ENCODE data around the gene HOXD8.

Gene HOXD8

DNA sequence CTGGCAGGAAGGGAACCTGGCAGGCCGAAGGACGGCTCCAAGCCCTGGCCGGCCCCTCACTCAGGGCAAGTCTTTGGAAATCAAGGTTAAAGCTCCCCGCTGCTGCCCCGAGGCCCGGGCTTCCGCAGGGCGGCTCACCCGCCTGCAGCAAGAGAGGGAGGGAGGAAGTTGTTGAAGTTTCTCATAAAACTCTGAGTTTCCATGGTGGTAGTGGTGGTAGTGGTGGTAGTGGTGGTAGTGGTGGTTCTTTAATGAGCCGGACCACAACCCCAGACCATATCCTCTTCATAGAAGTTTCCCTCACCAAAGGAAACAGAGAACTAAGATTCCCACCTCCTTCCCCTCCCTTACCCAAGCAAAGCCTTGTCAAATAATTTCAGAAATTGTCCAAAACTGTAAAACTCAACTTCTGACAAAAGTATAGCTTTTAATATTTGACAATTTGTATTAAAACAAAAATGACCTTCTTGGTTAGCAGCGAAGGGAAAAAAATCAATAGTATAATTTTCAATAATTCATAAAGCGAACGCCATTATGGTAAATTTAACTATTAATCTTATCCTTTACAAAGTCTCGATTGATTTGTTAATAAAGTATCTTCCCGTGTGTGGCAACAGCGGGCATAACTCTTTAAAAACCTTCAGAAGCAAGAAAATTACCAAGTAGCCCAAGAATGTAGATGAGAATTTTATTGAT lies 14.4 kb upstream of the HOXD8 start:
- DNase-seq (ENCODE audit: low spot score): no peak
- in situ Hi-C loops (cut with MboI; ENCODE audit: low pct_unique_long_range_greater_than_20kb, low sequenced_read_pairs, unreplicated experiment): loop anchor here (25.0 kb wide), 1 partner anchor 753 kb away; no protein-coding TSS in a partner anchor
- TF ChIP-seq, protein P1, sequence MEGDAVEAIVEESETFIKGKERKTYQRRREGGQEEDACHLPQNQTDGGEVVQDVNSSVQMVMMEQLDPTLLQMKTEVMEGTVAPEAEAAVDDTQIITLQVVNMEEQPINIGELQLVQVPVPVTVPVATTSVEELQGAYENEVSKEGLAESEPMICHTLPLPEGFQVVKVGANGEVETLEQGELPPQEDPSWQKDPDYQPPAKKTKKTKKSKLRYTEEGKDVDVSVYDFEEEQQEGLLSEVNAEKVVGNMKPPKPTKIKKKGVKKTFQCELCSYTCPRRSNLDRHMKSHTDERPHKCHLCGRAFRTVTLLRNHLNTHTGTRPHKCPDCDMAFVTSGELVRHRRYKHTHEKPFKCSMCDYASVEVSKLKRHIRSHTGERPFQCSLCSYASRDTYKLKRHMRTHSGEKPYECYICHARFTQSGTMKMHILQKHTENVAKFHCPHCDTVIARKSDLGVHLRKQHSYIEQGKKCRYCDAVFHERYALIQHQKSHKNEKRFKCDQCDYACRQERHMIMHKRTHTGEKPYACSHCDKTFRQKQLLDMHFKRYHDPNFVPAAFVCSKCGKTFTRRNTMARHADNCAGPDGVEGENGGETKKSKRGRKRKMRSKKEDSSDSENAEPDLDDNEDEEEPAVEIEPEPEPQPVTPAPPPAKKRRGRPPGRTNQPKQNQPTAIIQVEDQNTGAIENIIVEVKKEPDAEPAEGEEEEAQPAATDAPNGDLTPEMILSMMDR (IDR thresholded peaks at IDR 0.05; ENCODE audit: extremely low read depth, insufficient read depth, missing control alignments): no peak

DNA sequence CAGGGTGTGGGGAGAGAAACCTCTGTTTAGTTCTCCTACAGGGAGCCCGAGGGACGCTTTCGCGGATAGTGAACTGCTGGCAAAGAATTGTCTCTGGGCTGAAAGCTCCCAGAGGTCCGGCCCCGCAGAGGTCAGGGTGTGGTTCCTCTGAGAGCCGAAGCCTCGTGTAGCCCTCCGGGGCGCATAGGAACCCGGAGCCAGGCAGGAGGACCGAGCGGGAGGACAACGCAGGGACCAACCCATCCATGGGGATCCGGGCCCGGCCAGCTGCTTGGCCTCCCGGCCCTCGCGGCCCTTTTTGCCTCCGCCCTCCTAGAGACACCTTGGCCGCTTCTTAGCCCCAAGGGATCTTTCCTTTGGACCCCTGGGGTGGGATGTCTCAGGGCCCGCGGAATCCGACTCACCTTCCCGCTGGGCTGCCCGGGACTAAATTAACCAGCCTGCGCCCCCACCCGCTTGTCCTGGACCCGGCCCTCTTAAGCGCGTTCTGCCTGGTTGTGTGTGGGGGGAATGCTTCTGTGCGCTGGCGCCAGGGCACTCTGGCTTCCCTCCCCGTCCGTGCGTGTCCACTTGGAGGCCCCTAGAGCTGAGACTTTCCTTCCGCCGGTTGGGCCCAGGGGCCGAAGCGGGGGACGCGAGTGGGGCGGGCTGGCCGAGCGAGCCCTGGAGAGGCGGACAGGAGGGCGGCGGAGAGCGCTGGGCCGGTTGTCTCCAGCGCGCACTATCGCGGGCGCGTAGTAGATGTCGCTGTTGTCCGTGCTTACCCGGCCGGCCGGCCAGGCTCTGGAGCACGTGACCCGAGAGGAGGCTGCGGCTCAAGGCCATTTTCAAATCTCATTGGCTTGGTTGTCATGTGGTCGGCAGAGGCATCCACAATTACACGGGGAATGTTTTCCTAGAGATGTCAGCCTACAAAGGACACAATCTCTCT lies 13.4 kb upstream of the HOXD8 start, which contains the start of gene HOXD10:
HOXD10 (plus strand) TSS at position 896 of the 931 bp plus-strand sequence. CDS start 56 bp downstream, outside the sequence.
- in situ Hi-C loops (cut with MboI; ENCODE audit: low pct_unique_long_range_greater_than_20kb, low sequenced_read_pairs, unreplicated experiment): loop anchor here (25.0 kb wide), 1 partner anchor 754 kb away; no protein-coding TSS in a partner anchor
- no peak for DNase-seq (ENCODE audit: low spot score)
- TF ChIP-seq, protein P1 (IDR thresholded peaks at IDR 0.05; ENCODE audit: extremely low read depth, insufficient read depth, missing control alignments): no peak

DNA sequence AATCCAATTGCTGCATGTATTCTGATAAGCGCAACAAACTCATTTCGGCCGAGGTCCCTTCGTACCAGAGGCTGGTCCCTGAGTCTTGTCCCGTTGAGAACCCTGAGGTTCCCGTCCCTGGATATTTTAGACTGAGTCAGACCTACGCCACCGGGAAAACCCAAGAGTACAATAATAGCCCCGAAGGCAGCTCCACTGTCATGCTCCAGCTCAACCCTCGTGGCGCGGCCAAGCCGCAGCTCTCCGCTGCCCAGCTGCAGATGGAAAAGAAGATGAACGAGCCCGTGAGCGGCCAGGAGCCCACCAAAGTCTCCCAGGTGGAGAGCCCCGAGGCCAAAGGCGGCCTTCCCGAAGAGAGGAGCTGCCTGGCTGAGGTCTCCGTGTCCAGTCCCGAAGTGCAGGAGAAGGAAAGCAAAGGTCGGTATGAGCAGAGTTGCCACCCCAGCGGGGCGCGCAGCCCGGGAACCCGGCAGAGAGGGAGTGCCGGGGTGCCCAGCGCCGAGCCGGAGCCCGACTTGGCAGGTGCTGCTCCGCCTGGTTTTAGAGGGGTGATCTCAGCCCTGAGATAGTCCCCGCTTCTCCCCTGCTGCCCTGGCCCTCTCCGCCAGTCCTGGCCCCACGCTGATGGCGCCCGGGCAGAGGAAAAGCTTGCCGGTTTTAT lies 12.2 kb upstream of the HOXD8 start:
- DNase-seq (ENCODE audit: low spot score): no peak
- in situ Hi-C loops (cut with MboI; ENCODE audit: low pct_unique_long_range_greater_than_20kb, low sequenced_read_pairs, unreplicated experiment): loop anchor here (25.0 kb wide), 1 partner anchor 755 kb away; no protein-coding TSS in a partner anchor
- TF ChIP-seq, protein P1 (IDR thresholded peaks at IDR 0.05; ENCODE audit: extremely low read depth, insufficient read depth, missing control alignments): no peak

GRCh38 chr2:176117823-176118371 lies 11.6 kb upstream of the HOXD8 start:
- DNase-seq (ENCODE audit: low spot score): no peak
- TF ChIP-seq, protein P1 (IDR thresholded peaks at IDR 0.05; ENCODE audit: extremely low read depth, insufficient read depth, missing control alignments): no peak
- in situ Hi-C loops (cut with MboI; ENCODE audit: low pct_unique_long_range_greater_than_20kb, low sequenced_read_pairs, unreplicated experiment): loop anchor here (25.0 kb wide), 1 partner anchor 756 kb away; no protein-coding TSS in a partner anchor

- in situ Hi-C loops (cut with MboI; ENCODE audit: low pct_unique_long_range_greater_than_20kb, low sequenced_read_pairs, unreplicated experiment): loop anchor here (25.0 kb wide), 1 partner anchor 756 kb away; no protein-coding TSS in a partner anchor
- no peak for DNase-seq (ENCODE audit: low spot score)
- TF ChIP-seq, protein P1 (IDR thresholded peaks at IDR 0.05; ENCODE audit: extremely low read depth, insufficient read depth, missing control alignments): peak; percentile 55
Measured at GRCh38 chr2:176118601-176119339, 10.7 kb upstream of the HOXD8 start.
